Skeletal muscle tissue (tissue), 4 donors: ENCODE results near the gene AKNA. TPM values are rescaled to one million over a fixed set of nuclear protein-coding genes. Genes with fewer than 3 reads are reported as not detected.

Experiments
- H3K27ac ChIP-seq: one replicate; pipeline ENCODE4 v1.7.0; 2013; ENCODE audit warnings: mild to moderate bottlenecking, low read depth, low read length, inconsistent platforms
- H3K27me3 ChIP-seq, 3 donors: one replicate each; pipeline ENCODE4 v1.7.0; 2013; ENCODE audit warnings: low read length in 3 of 3; ENCODE audit not compliant: control insufficient read depth in 3 of 3, insufficient read depth in 3 of 3
- H3K36me3 ChIP-seq, 3 donors: one replicate each; pipeline ENCODE4 v1.7.0; 2013; ENCODE audit warnings: low read length in 3 of 3; ENCODE audit not compliant: control insufficient read depth in 3 of 3, insufficient read depth in 3 of 3
- H3K4me1 ChIP-seq, 3 donors: one replicate each; pipeline ENCODE4 v1.7.0; 2013; ENCODE audit warnings: low read length in 3 of 3, mild to moderate bottlenecking in 3 of 3; ENCODE audit not compliant: control insufficient read depth in 3 of 3, insufficient read depth in 3 of 3
- H3K4me3 ChIP-seq, 3 donors: one replicate each; pipeline ENCODE4 v1.7.0; 2013; ENCODE audit warnings: low read length in 3 of 3
- H3K9ac ChIP-seq, 3 donors: one replicate each; pipeline ENCODE4 v1.7.0; 2013; ENCODE audit warnings: low read length in 3 of 3, mild to moderate bottlenecking in 3 of 3, moderate library complexity in 2 of 3, low read depth in 1 of 3
- H3K9me3 ChIP-seq, 3 donors: one replicate each; pipeline ENCODE4 v1.7.0; 2013; ENCODE audit warnings: low read length in 3 of 3; ENCODE audit not compliant: control insufficient read depth in 3 of 3
- total RNA-seq: library from RNA; depleted of rRNA; stranded (reverse); fragments of >200 nt; gene quantifications from one replicate; pipeline ENCODE4 v1.2.3, GENCODE V29; 2014
- donor health status: Osteomylitis.

The AKNA gene
- total RNA-seq, 1 donor from 2014 or later, result 6.3 TPM

DNA sequence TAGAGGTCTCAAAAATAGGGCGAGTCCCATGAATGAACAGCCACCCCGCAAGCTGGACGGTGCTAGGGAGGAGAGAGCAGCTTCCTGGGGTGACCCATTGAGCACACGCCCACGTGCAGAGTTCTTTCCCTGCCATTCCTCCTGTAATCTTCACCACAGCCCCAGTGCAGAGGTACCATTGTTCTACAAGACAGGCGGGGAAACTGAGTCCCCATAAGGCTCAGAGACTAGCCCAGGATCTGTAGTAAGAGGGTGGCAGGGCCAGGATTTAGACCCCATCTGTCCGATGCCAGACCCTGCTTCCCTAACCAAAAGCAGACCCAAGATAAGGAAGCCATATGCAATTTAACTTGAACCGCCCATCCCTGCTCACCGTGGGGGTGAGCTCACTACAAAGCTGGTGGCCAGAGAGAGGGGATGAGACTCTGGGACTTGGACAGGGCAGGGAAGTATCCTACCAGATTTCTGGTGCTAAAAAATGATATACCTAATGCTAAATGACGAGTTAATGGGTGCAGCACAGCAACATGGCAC, 101.6 kb downstream of the AKNA start:
- H3K9ac ChIP-seq, result no peak overlapping the region
- H3K36me3 ChIP-seq, result no peaks in the 10 kb centered on the region
- no peaks in the 10 kb centered on the region for H3K9me3 ChIP-seq
- peaks cover 0 to 7% (median 2%) of the 10 kb centered on the region in 3 donors for H3K4me1 ChIP-seq
- H3K27ac ChIP-seq, result no peak overlapping the region
- H3K4me3 ChIP-seq, result no peak overlapping the region
- peaks cover 0 to 3% (median 0%) of the 10 kb centered on the region in 3 donors for H3K27me3 ChIP-seq

DNA sequence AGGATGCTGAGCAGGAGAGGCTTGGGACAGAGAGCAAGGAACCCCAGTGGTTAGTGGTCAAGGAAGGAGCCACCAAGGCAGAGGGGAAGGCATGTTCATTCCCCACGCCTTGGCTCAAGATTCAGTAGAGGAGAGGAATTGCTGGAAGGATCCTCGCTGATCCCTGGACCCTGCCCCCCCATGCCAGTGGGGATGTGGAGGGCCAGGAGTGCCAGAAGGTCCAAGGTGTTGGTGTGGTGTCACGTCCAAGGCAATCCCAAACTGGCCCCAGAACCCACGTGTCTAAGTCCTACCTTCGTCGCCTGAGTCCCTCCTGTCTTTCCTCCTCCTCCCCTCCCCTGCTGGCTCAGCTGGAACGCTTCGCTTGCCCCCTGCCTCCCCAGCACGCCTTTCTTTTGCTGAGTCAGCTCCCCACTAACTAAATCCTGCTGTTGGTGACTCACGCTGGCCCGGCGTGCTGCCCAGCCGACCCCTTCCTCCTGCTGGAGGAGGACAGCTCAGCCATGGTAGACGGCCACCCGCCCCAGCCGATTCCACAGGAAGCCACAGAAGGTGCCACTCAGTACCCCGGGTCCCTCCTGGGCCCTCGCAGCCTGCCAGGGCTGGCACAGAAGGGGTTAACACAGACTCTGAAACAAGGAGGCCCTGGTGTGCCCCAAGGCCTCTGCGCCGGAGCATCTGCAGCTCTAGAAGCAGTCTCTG, 102.5 kb downstream of the AKNA start:
- Histone ChIP-seq H3K4me1 (peaks cover 0 to 4% (median 2%) of the 10 kb centered on the region in 3 donors), H3K9me3 (no peaks in the 10 kb centered on the region), H3K36me3 (no peaks in the 10 kb centered on the region), H3K27me3 (peaks cover 0 to 3% (median 0%) of the 10 kb centered on the region in 3 donors), H3K27ac (no peak overlapping the region), H3K4me3 (no peak overlapping the region), H3K9ac (no peak overlapping the region)

DNA sequence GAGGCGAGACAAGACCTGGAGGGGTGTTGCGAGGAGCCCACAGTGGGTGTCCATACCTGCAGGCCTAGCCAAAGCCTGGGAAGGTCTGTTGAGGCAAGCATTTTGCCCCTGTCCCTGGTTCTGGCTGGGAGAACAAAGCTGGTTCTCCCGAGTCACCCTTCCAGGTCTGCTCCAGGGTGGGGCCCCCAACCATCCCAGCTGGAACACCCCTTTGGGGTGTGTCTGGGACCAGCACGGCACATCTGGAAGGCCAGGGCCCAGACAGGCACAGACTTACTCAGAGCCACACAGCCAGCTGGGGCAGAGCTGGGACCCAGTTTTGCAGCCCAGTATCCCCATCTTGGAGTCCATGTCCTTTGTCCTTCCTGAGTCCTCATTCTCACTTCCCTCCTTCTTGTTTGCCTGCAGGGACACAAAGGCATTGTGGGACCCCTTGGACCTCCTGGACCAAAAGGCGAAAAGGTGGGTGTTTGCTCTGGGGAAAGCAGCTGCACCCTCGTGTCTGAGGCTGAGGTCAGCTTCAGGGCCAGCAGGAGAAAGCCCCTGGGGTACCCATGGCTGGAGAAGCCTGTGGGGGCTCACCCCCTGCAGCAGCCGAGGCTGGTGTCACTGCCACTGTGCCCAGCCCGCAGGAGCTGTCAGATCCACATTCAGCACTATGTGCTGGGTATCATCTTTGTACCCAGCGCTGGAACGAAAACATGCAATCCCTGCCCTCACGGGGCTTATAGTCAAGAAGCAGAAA, 103.3 kb downstream of the AKNA start:
- peaks cover 0 to 3% (median 0%) of the 10 kb centered on the region in 3 donors for H3K27me3 ChIP-seq
- H3K4me1 ChIP-seq, result peaks cover 0 to 4% (median 2%) of the 10 kb centered on the region in 3 donors
- H3K27ac ChIP-seq, result no peak overlapping the region
- no peaks in the 10 kb centered on the region for H3K9me3 ChIP-seq
- H3K9ac ChIP-seq, result no peak overlapping the region
- H3K36me3 ChIP-seq, result no peaks in the 10 kb centered on the region
- no peak overlapping the region for H3K4me3 ChIP-seq

Other genes starting within 250 kb of the AKNA start
- gene COL27A1, start 232.4 kb downstream of the AKNA start, total RNA-seq, result 8.9 TPM
- gene ORM1, start 64.9 kb downstream of the AKNA start, total RNA-seq, result 1.6 TPM
- not detected for gene ORM2, start 58.1 kb downstream of the AKNA start, total RNA-seq
- gene WHRN, start 117.5 kb upstream of the AKNA start, total RNA-seq, result 0.52 TPM
- gene ATP6V1G1, start 199.8 kb upstream of the AKNA start, total RNA-seq, result 56.9 TPM
- 2.6 TPM for gene TMEM268, start 223.3 kb upstream of the AKNA start, total RNA-seq